ENCODE data around the gene KIF6. TPM values are rescaled to one million over a fixed set of nuclear protein-coding genes. Genes with fewer than 3 reads are reported as not detected.

Gene KIF6
- total and polyA plus RNA-seq, 4 donors = 1.1 to 7.8 (median 4.5) TPM

GRCh38 chr6:39362487-39362865 lies 362.7 kb downstream of the KIF6 start:
- H3K4me3 ChIP-seq = no peak overlapping the region
- H3K4me1 ChIP-seq (ENCODE audit: control insufficient read depth in 5 of 5, insufficient read depth in 5 of 5, low read length in 5 of 5) = peaks cover 0 to 29% (median 5%) of the 10 kb centered on the region in 5 donors
- no peak overlapping the region for H3K9ac ChIP-seq (ENCODE audit: insufficient read depth in 1 of 2, low read length in 2 of 2)
- DNase-seq (peak; percentile 53 to 69 (median 64)), ATAC-seq (ENCODE audit: insufficient read depth, low FRiP score) (no peak)
- TF ChIP-seq CTCF (IDR thresholded peaks at IDR 0.05; ENCODE audit: control extremely low read depth, extremely low read depth) = no peak
- 34 to 37% methylated on average over 3 of the region's 3 CpGs for WGBS, 2 donors
- no peak overlapping the region for H3K27ac ChIP-seq (ENCODE audit: low read depth in 1 of 2, low read length in 1 of 2)
- no peaks in the 10 kb centered on the region for H3K9me3 ChIP-seq (ENCODE audit: control insufficient read depth in 4 of 4, insufficient read depth in 3 of 4, low read length in 3 of 4)
- H3K27me3 ChIP-seq (ENCODE audit: control insufficient read depth in 3 of 3, insufficient read depth in 3 of 3, low read length in 2 of 3) = no peaks in the 10 kb centered on the region
- no peaks in the 10 kb centered on the region for H3K36me3 ChIP-seq (ENCODE audit: control insufficient read depth in 4 of 4, insufficient read depth in 4 of 4, low read length in 4 of 4)

GRCh38 chr6:39361657-39362486 lies 363.3 kb downstream of the KIF6 start:
- Histone ChIP-seq H3K4me1 (ENCODE audit: control insufficient read depth in 5 of 5, insufficient read depth in 5 of 5, low read length in 5 of 5) (peaks cover 0 to 27% (median 4%) of the 10 kb centered on the region in 5 donors), H3K27me3 (ENCODE audit: control insufficient read depth in 3 of 3, insufficient read depth in 3 of 3, low read length in 2 of 3) (no peaks in the 10 kb centered on the region), H3K36me3 (ENCODE audit: control insufficient read depth in 4 of 4, insufficient read depth in 4 of 4, low read length in 4 of 4) (no peaks in the 10 kb centered on the region), H3K9me3 (ENCODE audit: control insufficient read depth in 4 of 4, insufficient read depth in 3 of 4, low read length in 3 of 4) (no peaks in the 10 kb centered on the region), H3K27ac (ENCODE audit: low read depth in 1 of 2, low read length in 1 of 2) (no peak overlapping the region), H3K4me3 (no peak overlapping the region), H3K9ac (ENCODE audit: insufficient read depth in 1 of 2, low read length in 2 of 2) (no peak overlapping the region)
- TF ChIP-seq CTCF (IDR thresholded peaks at IDR 0.05; ENCODE audit: control extremely low read depth, extremely low read depth) = peak; percentile 55
- WGBS, 2 donors = 36 to 40% methylated on average over 21 of the region's 21 CpGs
- DNase-seq (peak; percentile 83 to 87 (median 86)), ATAC-seq (ENCODE audit: insufficient read depth, low FRiP score) (peak; percentile 72)

GRCh38 chr6:39360378-39360777 lies 364.8 kb downstream of the KIF6 start:
- no peak overlapping the region for H3K4me3 ChIP-seq
- H3K4me1 ChIP-seq (ENCODE audit: control insufficient read depth in 5 of 5, insufficient read depth in 5 of 5, low read length in 5 of 5) = peaks cover 0 to 29% (median 4%) of the 10 kb centered on the region in 5 donors
- no peaks in the 10 kb centered on the region for H3K9me3 ChIP-seq (ENCODE audit: control insufficient read depth in 4 of 4, insufficient read depth in 3 of 4, low read length in 3 of 4)
- DNase-seq = no peak
- TF ChIP-seq CTCF (IDR thresholded peaks at IDR 0.05; ENCODE audit: control extremely low read depth, extremely low read depth) = no peak
- no peaks in the 10 kb centered on the region for H3K27me3 ChIP-seq (ENCODE audit: control insufficient read depth in 3 of 3, insufficient read depth in 3 of 3, low read length in 2 of 3)
- ATAC-seq (ENCODE audit: insufficient read depth, low FRiP score) = no peak
- H3K9ac ChIP-seq (ENCODE audit: insufficient read depth in 1 of 2, low read length in 2 of 2) = no peak overlapping the region
- H3K27ac ChIP-seq (ENCODE audit: low read depth in 1 of 2, low read length in 1 of 2) = no peak overlapping the region
- no peaks in the 10 kb centered on the region for H3K36me3 ChIP-seq (ENCODE audit: control insufficient read depth in 4 of 4, insufficient read depth in 4 of 4, low read length in 4 of 4)
- WGBS, 2 donors = 91 to 97% methylated on average over 9 of the region's 9 CpGs

Measured in lung (tissue), 12 donors.